NB4 (cell line): Measurements from ENCODE around the gene PPP1R1C.

ENCODE experiments used
- POLR2A ChIP-seq: IDR thresholded peaks from 2 replicates; pipeline ENCODE4 v1.6.1; 2011; ENCODE audit warnings: mild to moderate bottlenecking; ENCODE audit not compliant: insufficient read length; ENCODE audit errors: extremely low read depth
- TF ChIP-seq, protein P1 (sequence below): IDR thresholded peaks from one replicate; pipeline ENCODE4 v1.5.1; 2012; ENCODE audit warnings: low read depth, low read length

DNA sequence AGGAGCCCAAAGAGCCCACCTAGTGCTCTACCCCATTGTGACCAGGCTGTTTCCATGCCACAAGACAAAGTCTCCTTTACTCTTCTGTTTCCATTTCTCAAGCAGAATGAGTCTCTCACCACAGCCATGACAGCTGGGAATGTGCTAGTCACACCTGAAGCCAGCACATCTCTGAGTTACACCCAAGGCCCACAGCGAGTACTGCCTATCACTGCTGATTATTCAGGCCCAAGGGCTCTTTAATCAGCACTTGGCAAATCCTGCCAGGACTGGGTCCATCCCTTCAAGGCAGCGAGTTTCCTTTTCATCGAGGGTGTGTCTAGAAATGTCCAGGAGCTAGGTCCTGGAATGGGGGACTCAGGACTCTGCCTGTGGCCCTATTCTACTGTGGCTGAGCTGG, 14.6 kb upstream of the PPP1R1C start:
- TF ChIP-seq, protein P1, sequence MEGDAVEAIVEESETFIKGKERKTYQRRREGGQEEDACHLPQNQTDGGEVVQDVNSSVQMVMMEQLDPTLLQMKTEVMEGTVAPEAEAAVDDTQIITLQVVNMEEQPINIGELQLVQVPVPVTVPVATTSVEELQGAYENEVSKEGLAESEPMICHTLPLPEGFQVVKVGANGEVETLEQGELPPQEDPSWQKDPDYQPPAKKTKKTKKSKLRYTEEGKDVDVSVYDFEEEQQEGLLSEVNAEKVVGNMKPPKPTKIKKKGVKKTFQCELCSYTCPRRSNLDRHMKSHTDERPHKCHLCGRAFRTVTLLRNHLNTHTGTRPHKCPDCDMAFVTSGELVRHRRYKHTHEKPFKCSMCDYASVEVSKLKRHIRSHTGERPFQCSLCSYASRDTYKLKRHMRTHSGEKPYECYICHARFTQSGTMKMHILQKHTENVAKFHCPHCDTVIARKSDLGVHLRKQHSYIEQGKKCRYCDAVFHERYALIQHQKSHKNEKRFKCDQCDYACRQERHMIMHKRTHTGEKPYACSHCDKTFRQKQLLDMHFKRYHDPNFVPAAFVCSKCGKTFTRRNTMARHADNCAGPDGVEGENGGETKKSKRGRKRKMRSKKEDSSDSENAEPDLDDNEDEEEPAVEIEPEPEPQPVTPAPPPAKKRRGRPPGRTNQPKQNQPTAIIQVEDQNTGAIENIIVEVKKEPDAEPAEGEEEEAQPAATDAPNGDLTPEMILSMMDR, result no peak
- TF ChIP-seq POLR2A, result no peak
